Left cardiac atrium (tissue), 4 donors: Measurements from ENCODE around the gene DNAH9. TPM values are rescaled to one million over a fixed set of nuclear protein-coding genes. Genes with fewer than 3 reads are reported as not detected.
A peak's percentile ranks its signal among the peaks of the same experiment; 100 is the strongest.

Experiments used
- ATAC-seq, 2 donors: fragments of 200-7000 bp; cut with Tn5 transposase; one replicate each; pipeline ENCODE4 v1.9.1; 2020; ENCODE audit warnings: mild to moderate bottlenecking in 2 of 2, moderate library complexity in 2 of 2
- DNase-seq: peaks from one replicate; pipeline ENCODE4 v3.0.0-alpha.2; 2020
- intact Hi-C, 2 donors: fragments of 100-400 bp; cut with DNase I; formaldehyde crosslinking; loops; one replicate each; pipeline versions ENCODE4 v1.14.1 to v1.15.1; 2022 to 2023
- long read RNA-seq: library from polyadenylated mRNA; unstranded; transcript quantifications from one replicate; pipeline ENCODE4 v2.0.0, GENCODE V29; 2021
- total RNA-seq, 2 donors: library from RNA; stranded (reverse); fragmentation: NEBNext Ultra II Directional; extraction: Animal tissue kit (Norgen Biotek cat#: 25700); gene quantifications; one replicate each; pipeline ENCODE4 v1.2.1, GENCODE V29; 2021
- donor health status: DM: no; HTN: yes; CAD: no.
- donor health status: DM: no; HTN: yes; CAD: no; lungs with severe emphysema.
- donor health status: DM: yes; HTN: yes; CAD: no.
- donor health status: Dilated cardiomyopathy.

DNAH9 gene
- under 1 TPM; 0.08 to 0.91 TPM for total RNA-seq
- long read RNA-seq, result 0 reads

GRCh38 chr17:11598274-11599221, at the start of gene DNAH9:
Gene DNAH9 (plus strand): TSS chr17:11598470. CDS start chr17:11598499, 29 bp downstream.
- DNase-seq, result peak; percentile 99
- ATAC-seq, result peak; percentile 99 to 100
- intact Hi-C loops, result no loop called here

- intact Hi-C loops, result no loop called here
- ATAC-seq (no peak), DNase-seq (no peak)
These were observed 47.8 kb upstream of the DNAH9 start for GRCh38 chr17:11550431-11550830.

- intact Hi-C loops, result no loop called here
- ATAC-seq (no peak), DNase-seq (no peak)
These were observed 46.8 kb upstream of the DNAH9 start for GRCh38 chr17:11551442-11551841.

- DNase-seq, result no peak
- intact Hi-C loops, result no loop called here
- peak in 1 of 2 donors; percentile 74 for ATAC-seq
These were observed 45.1 kb upstream of the DNAH9 start for GRCh38 chr17:11553135-11553534.

- intact Hi-C loops, result no loop called here
- peak in 1 of 2 donors; percentile 77 for ATAC-seq
- no peak for DNase-seq
These were observed 44.2 kb upstream of the DNAH9 start for GRCh38 chr17:11554042-11554441.

GRCh38 chr17:11554542-11554941, 43.7 kb upstream of the DNAH9 start:
- DNase-seq (no peak), ATAC-seq (no peak)
- intact Hi-C loops, result no loop called here

GRCh38 chr17:11555530-11555929, 42.7 kb upstream of the DNAH9 start:
- intact Hi-C loops, result no loop called here
- DNase-seq (no peak), ATAC-seq (no peak)

- ATAC-seq, result no peak
These were observed 40.4 kb upstream of the DNAH9 start for GRCh38 chr17:11557727-11558452.

GRCh38 chr17:11558681-11559234, 39.5 kb upstream of the DNAH9 start:
- intact Hi-C loops, result no loop called here
- ATAC-seq (no peak), DNase-seq (no peak)

More at GRCh38 chr17:11557727-11558452, 40.4 kb upstream of the DNAH9 start:
- DNase-seq, result no peak
- intact Hi-C loops, result no loop called here

GRCh38 chr17:11559601-11560000, 38.7 kb upstream of the DNAH9 start:
- ATAC-seq, result no peak
- intact Hi-C loops, result no loop called here

GRCh38 chr17:11561281-11561680, 37.0 kb upstream of the DNAH9 start:
- intact Hi-C loops, result no loop called here
- DNase-seq, result no peak
- ATAC-seq, result peak in 1 of 2 donors; percentile 49

More at GRCh38 chr17:11559601-11560000, 38.7 kb upstream of the DNAH9 start:
- no peak for DNase-seq

GRCh38 chr17:11561702-11562101, 36.6 kb upstream of the DNAH9 start:
- ATAC-seq (no peak), DNase-seq (no peak)
- intact Hi-C loops, result no loop called here

GRCh38 chr17:11564589-11565380, 33.5 kb upstream of the DNAH9 start:
- intact Hi-C loops, result no loop called here
- DNase-seq (no peak), ATAC-seq (peak; percentile 50 to 81)

GRCh38 chr17:11565591-11565990, 32.7 kb upstream of the DNAH9 start:
- intact Hi-C loops, result no loop called here

GRCh38 chr17:11578998-11579397, 19.3 kb upstream of the DNAH9 start:
- no peak for DNase-seq
- no peak for ATAC-seq
- intact Hi-C loops, result no loop called here

More at GRCh38 chr17:11565591-11565990, 32.7 kb upstream of the DNAH9 start:
- DNase-seq (no peak), ATAC-seq (no peak)

GRCh38 chr17:11580677-11581076, 17.6 kb upstream of the DNAH9 start:
- no peak for ATAC-seq
- intact Hi-C loops, result no loop called here
- DNase-seq, result no peak

- intact Hi-C loops, result no loop called here
- ATAC-seq (no peak), DNase-seq (no peak)
These were observed 16.1 kb upstream of the DNAH9 start for GRCh38 chr17:11582217-11582616.

- intact Hi-C loops, result no loop called here
- no peak for DNase-seq
- ATAC-seq, result no peak
These were observed 14.8 kb upstream of the DNAH9 start for GRCh38 chr17:11583306-11583992.
